HUES6 (cell line): Measurements from ENCODE around the gene GNGT1.
"Not testable (repeated sequence)": the region's sequence is repeated elsewhere in the genome, so short reads cannot be mapped to it uniquely, and the experiment has no call there.

Experiments
- H3K27ac ChIP-seq: 2 replicates; pipeline ENCODE4 v1.7.0; 2013; ENCODE audit warnings: low read depth, mild to moderate bottlenecking, low read length, inconsistent platforms
- H3K27me3 ChIP-seq: 2 replicates; pipeline ENCODE4 v1.6.1; 2013; ENCODE audit warnings: low read length; ENCODE audit not compliant: control insufficient read depth, insufficient read depth
- H3K36me3 ChIP-seq: 2 replicates; pipeline ENCODE4 v1.6.1; 2013; ENCODE audit warnings: low read length; ENCODE audit not compliant: control insufficient read depth, insufficient read depth
- H3K4me1 ChIP-seq: 2 replicates; pipeline ENCODE4 v1.6.1; 2013; ENCODE audit warnings: low read length; ENCODE audit not compliant: control insufficient read depth, insufficient read depth
- H3K4me3 ChIP-seq: 2 replicates; pipeline ENCODE4 v1.5.1; 2013; ENCODE audit warnings: low read depth, low read length
- H3K9ac ChIP-seq: one replicate; pipeline ENCODE4 v1.6.1; 2013; ENCODE audit warnings: mild to moderate bottlenecking, low read length
- H3K9me3 ChIP-seq: 2 replicates; pipeline ENCODE4 v1.6.1; 2013; ENCODE audit warnings: low read depth, low read length; ENCODE audit not compliant: control insufficient read depth, insufficient read depth

GNGT1 gene

GRCh38 chr7:93910076-93910994, 4.0 kb downstream of the GNGT1 start:
- Histone ChIP-seq H3K4me1 (no peaks in the 10 kb centered on the region; the same call in 1 of the 2 replicates), H3K27me3 (no peaks in the 10 kb centered on the region), H3K9ac (no peak overlapping the region), H3K9me3 (no peaks in the 10 kb centered on the region), H3K27ac (no peak overlapping the region), H3K4me3 (no peak overlapping the region), H3K36me3 (no peaks in the 10 kb centered on the region)

GRCh38 chr7:93911242-93911641, 4.9 kb downstream of the GNGT1 start:
- not testable (repeated sequence) for H3K9me3 ChIP-seq, H3K9ac ChIP-seq, H3K27me3 ChIP-seq, H3K4me1 ChIP-seq, H3K4me3 ChIP-seq, H3K36me3 ChIP-seq, H3K27ac ChIP-seq

- not testable (repeated sequence) for H3K4me1 ChIP-seq
These were observed 5.3 kb downstream of the GNGT1 start for GRCh38 chr7:93911661-93912060.

GRCh38 chr7:93913197-93913596, 6.8 kb downstream of the GNGT1 start:
- H3K27ac ChIP-seq, result no peak overlapping the region

More at GRCh38 chr7:93911661-93912060, 5.3 kb downstream of the GNGT1 start:
- H3K36me3 ChIP-seq, H3K27me3 ChIP-seq, H3K9ac ChIP-seq, H3K9me3 ChIP-seq, H3K4me3 ChIP-seq, H3K27ac ChIP-seq: not testable (repeated sequence)

GRCh38 chr7:93914581-93915066, 8.3 kb downstream of the GNGT1 start:
- H3K4me1 ChIP-seq, result no peaks in the 10 kb centered on the region; the same call in 1 of the 2 replicates
- H3K36me3 ChIP-seq, result no peaks in the 10 kb centered on the region
- H3K9me3 ChIP-seq, result no peaks in the 10 kb centered on the region
- no peaks in the 10 kb centered on the region for H3K27me3 ChIP-seq
- H3K9ac ChIP-seq, result no peak overlapping the region
- H3K27ac ChIP-seq, result no peak overlapping the region
- no peak overlapping the region for H3K4me3 ChIP-seq

More at GRCh38 chr7:93913197-93913596, 6.8 kb downstream of the GNGT1 start:
- no peaks in the 10 kb centered on the region for H3K9me3 ChIP-seq
- H3K4me3 ChIP-seq, result no peak overlapping the region
- no peak overlapping the region for H3K9ac ChIP-seq
- H3K27me3 ChIP-seq, result no peaks in the 10 kb centered on the region
- no peaks in the 10 kb centered on the region for H3K36me3 ChIP-seq
- no peaks in the 10 kb centered on the region; the same call in 1 of the 2 replicates for H3K4me1 ChIP-seq

- H3K27me3 ChIP-seq, H3K27ac ChIP-seq, H3K4me3 ChIP-seq, H3K9ac ChIP-seq, H3K36me3 ChIP-seq, H3K9me3 ChIP-seq, H3K4me1 ChIP-seq: not testable (repeated sequence)
These were observed 9.0 kb downstream of the GNGT1 start for GRCh38 chr7:93915206-93915842.

GRCh38 chr7:93915888-93916287, 9.5 kb downstream of the GNGT1 start:
- H3K9ac ChIP-seq, H3K27ac ChIP-seq, H3K4me3 ChIP-seq, H3K36me3 ChIP-seq, H3K9me3 ChIP-seq, H3K27me3 ChIP-seq, H3K4me1 ChIP-seq: not testable (repeated sequence)

GRCh38 chr7:93916315-93916714, 9.9 kb downstream of the GNGT1 start:
- not testable (repeated sequence) for H3K27ac ChIP-seq, H3K36me3 ChIP-seq, H3K4me1 ChIP-seq, H3K27me3 ChIP-seq, H3K9ac ChIP-seq, H3K9me3 ChIP-seq, H3K4me3 ChIP-seq

GRCh38 chr7:93920496-93921182, 14.3 kb downstream of the GNGT1 start:
- H3K4me3 ChIP-seq, result peak overlapping the region; percentile 53; the same call in 1 of the 2 replicates
- no peaks in the 10 kb centered on the region for H3K36me3 ChIP-seq
- no peaks in the 10 kb centered on the region for H3K27me3 ChIP-seq
- H3K4me1 ChIP-seq, result peaks cover 14% of the 10 kb centered on the region
- H3K9ac ChIP-seq, result no peak overlapping the region
- no peaks in the 10 kb centered on the region for H3K9me3 ChIP-seq
- H3K27ac ChIP-seq, result no peak overlapping the region

- Histone ChIP-seq H3K4me3 (peak overlapping the region; percentile 53), H3K36me3 (no peaks in the 10 kb centered on the region), H3K27ac (no peak overlapping the region), H3K9ac (no peak overlapping the region), H3K9me3 (no peaks in the 10 kb centered on the region), H3K27me3 (no peaks in the 10 kb centered on the region), H3K4me1 (peaks cover 14% of the 10 kb centered on the region)
These were observed 14.8 kb downstream of the GNGT1 start for GRCh38 chr7:93921186-93921585.
